Sigmoid colon (tissue), 4 donors: ENCODE data around the gene LGR5.

Source experiments
- EP300 ChIP-seq, 4 donors: sonication (generic); formaldehyde crosslinking; IDR thresholded peaks; one replicate each; pipeline ENCODE4 v1.6.1; 2017; ENCODE audit warnings: antibody characterized with exemption in 4 of 4
- POLR2AphosphoS5 ChIP-seq, 4 donors: sonication (generic); formaldehyde crosslinking; IDR thresholded peaks; one replicate each; pipeline ENCODE4 v1.6.1; 2017; ENCODE audit warnings: antibody characterized with exemption in 4 of 4
- TF ChIP-seq, protein P1 (sequence below), 4 experiments: fragments of 450-650 bp in 3 of 4; fragments of 200-600 bp in 1 of 4; IDR thresholded peaks; one replicate each; pipeline ENCODE4 v1.5.1; 2016 to 2019; ENCODE audit warnings: antibody characterized with exemption in 4 of 4, mild to moderate bottlenecking in 3 of 4, moderate library complexity in 2 of 4

- TF ChIP-seq, protein P1, sequence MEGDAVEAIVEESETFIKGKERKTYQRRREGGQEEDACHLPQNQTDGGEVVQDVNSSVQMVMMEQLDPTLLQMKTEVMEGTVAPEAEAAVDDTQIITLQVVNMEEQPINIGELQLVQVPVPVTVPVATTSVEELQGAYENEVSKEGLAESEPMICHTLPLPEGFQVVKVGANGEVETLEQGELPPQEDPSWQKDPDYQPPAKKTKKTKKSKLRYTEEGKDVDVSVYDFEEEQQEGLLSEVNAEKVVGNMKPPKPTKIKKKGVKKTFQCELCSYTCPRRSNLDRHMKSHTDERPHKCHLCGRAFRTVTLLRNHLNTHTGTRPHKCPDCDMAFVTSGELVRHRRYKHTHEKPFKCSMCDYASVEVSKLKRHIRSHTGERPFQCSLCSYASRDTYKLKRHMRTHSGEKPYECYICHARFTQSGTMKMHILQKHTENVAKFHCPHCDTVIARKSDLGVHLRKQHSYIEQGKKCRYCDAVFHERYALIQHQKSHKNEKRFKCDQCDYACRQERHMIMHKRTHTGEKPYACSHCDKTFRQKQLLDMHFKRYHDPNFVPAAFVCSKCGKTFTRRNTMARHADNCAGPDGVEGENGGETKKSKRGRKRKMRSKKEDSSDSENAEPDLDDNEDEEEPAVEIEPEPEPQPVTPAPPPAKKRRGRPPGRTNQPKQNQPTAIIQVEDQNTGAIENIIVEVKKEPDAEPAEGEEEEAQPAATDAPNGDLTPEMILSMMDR (IDR thresholded peaks at IDR 0.05) = no peak
- TF ChIP-seq POLR2AphosphoS5 (IDR thresholded peaks at IDR 0.05) = no peak
- no peak for TF ChIP-seq EP300 (IDR thresholded peaks at IDR 0.05)
Measured at GRCh38 chr12:71431991-71432390, 7.6 kb upstream of the LGR5 start.
